Rectal smooth muscle tissue (tissue), 1 donor: ENCODE results near the gene PROX1.
A peak's percentile ranks its signal among the peaks of the same experiment; 100 is the strongest.

Source experiments
- H3K27ac ChIP-seq: one replicate; pipeline ENCODE4 v1.7.0; 2013; ENCODE audit warnings: low read depth, low read length, inconsistent platforms
- H3K27me3 ChIP-seq: one replicate; pipeline ENCODE4 v1.7.0; 2013; ENCODE audit warnings: low read length; ENCODE audit not compliant: control insufficient read depth, insufficient read depth
- H3K36me3 ChIP-seq: one replicate; pipeline ENCODE4 v1.7.0; 2013; ENCODE audit warnings: low read length; ENCODE audit not compliant: control insufficient read depth, insufficient read depth
- H3K4me1 ChIP-seq: one replicate; pipeline ENCODE4 v1.7.0; 2013; ENCODE audit warnings: low read length; ENCODE audit not compliant: control insufficient read depth, insufficient read depth
- H3K4me3 ChIP-seq: one replicate; pipeline ENCODE4 v1.7.0; 2013; ENCODE audit warnings: low read length
- H3K9ac ChIP-seq: one replicate; pipeline ENCODE4 v1.7.0; 2013; ENCODE audit warnings: low read length

Gene PROX1

GRCh38 chr1:213987927-213988506, at the start of gene PROX1:
PROX1 (plus strand) TSS chr1:213987973; CDS start chr1:213996536, 8,563 bp downstream.
- Histone ChIP-seq H3K9ac (peak within 1 kb of the TSS; percentile 52), H3K27me3 (peaks cover 23% of the 10 kb centered on the region), H3K4me3 (peak within 1 kb of the TSS; percentile 87), H3K36me3 (no peaks in the 10 kb centered on the region), H3K27ac (peak within 1 kb of the TSS; percentile 78), H3K4me1 (no peaks in the 10 kb centered on the region)

DNA sequence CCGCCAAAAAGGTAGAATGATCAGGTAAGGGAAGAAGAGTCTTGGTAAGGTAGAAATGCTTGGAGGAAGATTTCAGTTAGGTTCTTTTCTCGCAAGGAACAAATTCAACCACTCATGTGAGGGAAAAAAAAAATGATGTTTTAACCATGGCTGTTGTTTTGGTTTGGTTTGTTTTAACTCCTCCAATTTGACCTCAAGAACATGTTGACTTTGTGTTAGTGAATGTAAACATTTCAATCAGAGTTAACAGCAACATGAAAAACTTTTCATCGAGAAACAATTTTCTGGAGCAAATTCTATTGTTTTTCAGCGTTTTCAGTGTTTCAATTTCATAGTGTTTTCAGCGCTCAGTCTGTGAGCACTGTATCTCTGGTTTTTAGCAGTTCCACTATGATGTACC, 49.0 kb upstream of the PROX1 start:
- Histone ChIP-seq H3K4me3 (no peak overlapping the region), H3K27ac (no peak overlapping the region), H3K27me3 (no peaks in the 10 kb centered on the region), H3K4me1 (no peaks in the 10 kb centered on the region), H3K36me3 (no peaks in the 10 kb centered on the region), H3K9ac (no peak overlapping the region)

GRCh38 chr1:213939888-213940287, 47.9 kb upstream of the PROX1 start:
- Histone ChIP-seq H3K27ac (no peak overlapping the region), H3K9ac (no peak overlapping the region), H3K4me3 (no peak overlapping the region), H3K4me1 (no peaks in the 10 kb centered on the region), H3K27me3 (no peaks in the 10 kb centered on the region), H3K36me3 (no peaks in the 10 kb centered on the region)

- Histone ChIP-seq H3K27ac (no peak overlapping the region), H3K9ac (no peak overlapping the region), H3K27me3 (no peaks in the 10 kb centered on the region), H3K36me3 (no peaks in the 10 kb centered on the region), H3K4me1 (no peaks in the 10 kb centered on the region), H3K4me3 (no peak overlapping the region)
These were observed 46.8 kb upstream of the PROX1 start for GRCh38 chr1:213940947-213941346.

- Histone ChIP-seq H3K27me3 (no peaks in the 10 kb centered on the region), H3K4me3 (no peak overlapping the region), H3K4me1 (no peaks in the 10 kb centered on the region), H3K27ac (no peak overlapping the region), H3K36me3 (no peaks in the 10 kb centered on the region), H3K9ac (no peak overlapping the region)
These were observed 45.7 kb upstream of the PROX1 start for GRCh38 chr1:213942061-213942460.

- Histone ChIP-seq H3K4me3 (no peak overlapping the region), H3K27me3 (no peaks in the 10 kb centered on the region), H3K27ac (no peak overlapping the region), H3K36me3 (no peaks in the 10 kb centered on the region), H3K4me1 (no peaks in the 10 kb centered on the region), H3K9ac (no peak overlapping the region)
These were observed 40.5 kb upstream of the PROX1 start for GRCh38 chr1:213947200-213947801.

DNA sequence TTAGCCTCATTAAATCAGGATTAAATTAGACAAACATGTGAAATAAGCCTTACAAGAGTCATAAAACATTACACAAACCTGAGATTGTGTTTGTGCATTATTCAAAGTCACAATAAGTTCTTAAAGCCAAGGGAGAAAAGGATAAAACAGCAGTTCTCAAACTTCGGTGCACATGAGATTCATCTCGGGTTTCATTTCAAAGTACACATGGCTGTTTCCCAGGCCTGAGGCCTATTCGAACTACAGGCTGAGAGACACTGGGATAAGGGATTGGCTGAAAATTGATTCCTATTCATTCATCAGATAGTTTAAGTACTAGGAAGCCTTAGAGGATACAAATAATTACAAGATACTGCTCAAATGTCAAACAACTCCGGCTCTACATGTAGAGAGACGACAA, 35.9 kb upstream of the PROX1 start:
- no peaks in the 10 kb centered on the region for H3K36me3 ChIP-seq
- H3K27me3 ChIP-seq: no peaks in the 10 kb centered on the region
- H3K27ac ChIP-seq: no peak overlapping the region

GRCh38 chr1:213953806-213954205, 34.0 kb upstream of the PROX1 start:
- Histone ChIP-seq H3K27ac (no peak overlapping the region), H3K4me3 (no peak overlapping the region), H3K27me3 (no peaks in the 10 kb centered on the region), H3K36me3 (no peaks in the 10 kb centered on the region), H3K4me1 (no peaks in the 10 kb centered on the region), H3K9ac (no peak overlapping the region)

More for the DNA sequence above, 35.9 kb upstream of the PROX1 start:
- H3K9ac ChIP-seq: no peak overlapping the region
- no peaks in the 10 kb centered on the region for H3K4me1 ChIP-seq
- no peak overlapping the region for H3K4me3 ChIP-seq

GRCh38 chr1:213956295-213956770, 31.4 kb upstream of the PROX1 start:
- Histone ChIP-seq H3K36me3 (no peaks in the 10 kb centered on the region), H3K27me3 (no peaks in the 10 kb centered on the region), H3K27ac (no peak overlapping the region), H3K4me1 (no peaks in the 10 kb centered on the region), H3K4me3 (no peak overlapping the region), H3K9ac (no peak overlapping the region)

DNA sequence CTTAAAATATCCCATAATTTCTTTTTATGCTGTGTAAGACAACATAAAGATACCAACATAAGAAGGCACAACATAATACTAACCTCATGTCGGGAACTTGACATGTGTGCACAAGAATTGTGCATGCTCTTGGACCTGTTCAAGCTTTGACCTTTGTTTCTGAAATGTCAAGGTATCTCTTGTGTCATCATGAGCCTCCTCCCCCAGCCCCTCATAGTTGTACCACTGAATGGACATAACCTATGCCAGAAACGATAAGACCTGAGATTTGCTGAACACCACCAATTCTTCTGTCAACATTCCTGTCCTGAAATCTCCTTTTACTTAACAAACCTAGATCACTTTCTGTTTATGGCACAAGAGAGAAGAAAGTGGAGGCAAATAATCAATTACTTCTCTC, 29.4 kb upstream of the PROX1 start:
- no peak overlapping the region for H3K9ac ChIP-seq
- H3K4me1 ChIP-seq: no peaks in the 10 kb centered on the region
- no peaks in the 10 kb centered on the region for H3K36me3 ChIP-seq
- no peak overlapping the region for H3K4me3 ChIP-seq
- H3K27ac ChIP-seq: no peak overlapping the region
- H3K27me3 ChIP-seq: no peaks in the 10 kb centered on the region

- Histone ChIP-seq H3K9ac (no peak overlapping the region), H3K36me3 (no peaks in the 10 kb centered on the region), H3K27me3 (no peaks in the 10 kb centered on the region), H3K4me1 (no peaks in the 10 kb centered on the region), H3K27ac (no peak overlapping the region), H3K4me3 (no peak overlapping the region)
These were observed 26.8 kb upstream of the PROX1 start for GRCh38 chr1:213960963-213961362.

- H3K27me3 ChIP-seq: no peaks in the 10 kb centered on the region
- no peak overlapping the region for H3K9ac ChIP-seq
- H3K36me3 ChIP-seq: no peaks in the 10 kb centered on the region
- no peak overlapping the region for H3K4me3 ChIP-seq
- H3K27ac ChIP-seq: no peak overlapping the region
- no peaks in the 10 kb centered on the region for H3K4me1 ChIP-seq
These were observed 25.3 kb upstream of the PROX1 start for GRCh38 chr1:213962508-213962907.

DNA sequence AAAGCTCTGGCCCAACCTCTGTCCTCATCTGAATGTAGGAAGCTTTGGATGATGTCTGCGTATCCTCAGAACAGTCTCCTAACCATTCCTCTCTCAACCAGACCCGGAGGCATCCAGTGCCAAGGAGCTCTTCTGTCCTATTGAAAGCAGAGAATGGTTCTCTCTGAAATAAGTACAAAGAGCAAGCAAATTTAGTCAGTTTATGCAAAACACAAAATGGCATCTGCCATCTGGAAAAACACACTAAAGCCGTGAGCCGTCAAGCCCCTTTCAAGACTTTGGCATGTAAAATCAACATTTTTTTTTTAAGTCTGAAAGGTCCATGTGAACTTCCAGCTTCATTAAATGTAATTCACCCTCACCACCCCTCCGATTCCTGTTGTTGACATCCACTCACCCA, 21.7 kb upstream of the PROX1 start:
- Histone ChIP-seq H3K9ac (no peak overlapping the region), H3K4me3 (no peak overlapping the region), H3K27ac (no peak overlapping the region), H3K27me3 (no peaks in the 10 kb centered on the region), H3K4me1 (no peaks in the 10 kb centered on the region), H3K36me3 (no peaks in the 10 kb centered on the region)
